ENCODE data around the gene ACAP1. TPM values are rescaled to one million over a fixed set of nuclear protein-coding genes. Genes with fewer than 3 reads are reported as not detected.
"Not testable (repeated sequence)": the region's sequence is repeated elsewhere in the genome, so short reads cannot be mapped to it uniquely, and the experiment has no call there.

ACAP1 gene
- total RNA-seq, 1 donor from 2014 or later = 262 TPM

GRCh38 chr17:7329997-7330637 is 6.2 kb upstream of the ACAP1 start:
- H3K27me3 Mint-ChIP-seq = no peaks in the 10 kb centered on the region
- H3K36me3 Mint-ChIP-seq (ENCODE audit: low read depth) = no peaks in the 10 kb centered on the region
- peak; percentile 94 for DNase-seq
- H3K4me1 Mint-ChIP-seq = peaks cover 40% of the 10 kb centered on the region
- intact Hi-C loops (cut with micrococcal nuclease) = loop anchor here (1.0 to 2.0 kb wide), 2 partner anchors 15 to 22 kb away; partner anchors contain the start of gene GPS2
- H3K9me3 Mint-ChIP-seq = no peaks in the 10 kb centered on the region
- H3K4me3 Mint-ChIP-seq = peak overlapping the region; percentile 91
- H3K27ac Mint-ChIP-seq = peak overlapping the region; percentile 91

- H3K4me3 Mint-ChIP-seq = peak overlapping the region; percentile 91
- no peak for DNase-seq
- H3K9me3 Mint-ChIP-seq = no peaks in the 10 kb centered on the region
- H3K36me3 Mint-ChIP-seq (ENCODE audit: low read depth) = no peaks in the 10 kb centered on the region
- H3K4me1 Mint-ChIP-seq = peaks cover 45% of the 10 kb centered on the region
- intact Hi-C loops (cut with micrococcal nuclease) = no loop called here
- H3K27me3 Mint-ChIP-seq = no peaks in the 10 kb centered on the region
- peak overlapping the region; percentile 91 for H3K27ac Mint-ChIP-seq
Observed at GRCh38 chr17:7330638-7331015, 5.7 kb upstream of the ACAP1 start.

- Mint-ChIP-seq H3K36me3 (ENCODE audit: low read depth) (peaks cover 3% of the 10 kb centered on the region), H3K27me3 (no peaks in the 10 kb centered on the region), H3K27ac (peak overlapping the region; percentile 85), H3K4me1 (peaks cover 50% of the 10 kb centered on the region), H3K4me3 (peak overlapping the region; percentile 72), H3K9me3 (no peaks in the 10 kb centered on the region)
- intact Hi-C loops (cut with micrococcal nuclease) = no loop called here
- no peak for DNase-seq
Observed at GRCh38 chr17:7332111-7332510, 4.2 kb upstream of the ACAP1 start.

GRCh38 chr17:7332600-7333069 is 3.7 kb upstream of the ACAP1 start:
- peak; percentile 85 for DNase-seq
- H3K36me3 Mint-ChIP-seq (ENCODE audit: low read depth); H3K9me3 Mint-ChIP-seq; intact Hi-C loops (cut with micrococcal nuclease); H3K27me3 Mint-ChIP-seq: not testable (repeated sequence)
- peak overlapping the region; percentile 85 for H3K27ac Mint-ChIP-seq
- peaks cover 52% of the 10 kb centered on the region for H3K4me1 Mint-ChIP-seq
- H3K4me3 Mint-ChIP-seq = peak overlapping the region; percentile 72

GRCh38 chr17:7334938-7335538 is 1.3 kb upstream of the ACAP1 start:
- Mint-ChIP-seq H3K27me3 (no peaks in the 10 kb centered on the region), H3K27ac (peak overlapping the region; percentile 86), H3K36me3 (ENCODE audit: low read depth) (peaks cover 15% of the 10 kb centered on the region), H3K4me3 (peak overlapping the region; percentile 91), H3K4me1 (peaks cover 47% of the 10 kb centered on the region), H3K9me3 (no peaks in the 10 kb centered on the region)
- no peak for DNase-seq
- intact Hi-C loops (cut with micrococcal nuclease) = no loop called here

- Mint-ChIP-seq H3K4me3 (peak overlapping the region; percentile 91), H3K36me3 (ENCODE audit: low read depth) (peaks cover 20% of the 10 kb centered on the region), H3K27ac (peak overlapping the region; percentile 86), H3K4me1 (peaks cover 46% of the 10 kb centered on the region)
- H3K27me3 Mint-ChIP-seq, DNase-seq, H3K9me3 Mint-ChIP-seq: not testable (repeated sequence)
- intact Hi-C loops (cut with micrococcal nuclease) = loop anchor here (2.0 kb wide), 1 partner anchor 15 kb away; no protein-coding TSS in a partner anchor
Observed at GRCh38 chr17:7335765-7336164, 564 bp upstream of the ACAP1 start.

- DNase-seq = peak; percentile 59
- Mint-ChIP-seq H3K27ac (peak overlapping the region; percentile 86), H3K36me3 (ENCODE audit: low read depth) (peaks cover 29% of the 10 kb centered on the region), H3K4me1 (peaks cover 37% of the 10 kb centered on the region), H3K4me3 (peak overlapping the region; percentile 91)
- not testable (repeated sequence) for H3K27me3 Mint-ChIP-seq, H3K9me3 Mint-ChIP-seq
- intact Hi-C loops (cut with micrococcal nuclease) = loop anchor here (2.0 kb wide), 1 partner anchor 13 kb away; no protein-coding TSS in a partner anchor
Observed at GRCh38 chr17:7337600-7337999, 1.3 kb downstream of the ACAP1 start.

GRCh38 chr17:7340179-7340578 is 3.9 kb downstream of the ACAP1 start:
- Mint-ChIP-seq H3K27me3 (no peaks in the 10 kb centered on the region), H3K9me3 (no peaks in the 10 kb centered on the region), H3K4me3 (no peak overlapping the region), H3K36me3 (ENCODE audit: low read depth) (peaks cover 39% of the 10 kb centered on the region), H3K4me1 (peaks cover 29% of the 10 kb centered on the region), H3K27ac (no peak overlapping the region)
- intact Hi-C loops (cut with micrococcal nuclease) = no loop called here
- DNase-seq = no peak

GRCh38 chr17:7341842-7342241 is 5.5 kb downstream of the ACAP1 start:
- no peaks in the 10 kb centered on the region for H3K9me3 Mint-ChIP-seq
- peaks cover 44% of the 10 kb centered on the region for H3K36me3 Mint-ChIP-seq (ENCODE audit: low read depth)
- intact Hi-C loops (cut with micrococcal nuclease) = no loop called here
- peaks cover 18% of the 10 kb centered on the region for H3K4me1 Mint-ChIP-seq
- H3K27me3 Mint-ChIP-seq = no peaks in the 10 kb centered on the region
- no peak overlapping the region for H3K4me3 Mint-ChIP-seq
- H3K27ac Mint-ChIP-seq = peak overlapping the region; percentile 34
- DNase-seq = no peak

- H3K36me3 Mint-ChIP-seq (ENCODE audit: low read depth) = peaks cover 46% of the 10 kb centered on the region
- no peak for DNase-seq
- no peak overlapping the region for H3K4me3 Mint-ChIP-seq
- peaks cover 8% of the 10 kb centered on the region for H3K4me1 Mint-ChIP-seq
- H3K27ac Mint-ChIP-seq = no peak overlapping the region
- H3K9me3 Mint-ChIP-seq = no peaks in the 10 kb centered on the region
- intact Hi-C loops (cut with micrococcal nuclease) = no loop called here
- H3K27me3 Mint-ChIP-seq = no peaks in the 10 kb centered on the region
Observed at GRCh38 chr17:7343250-7343649, 6.9 kb downstream of the ACAP1 start.

GRCh38 chr17:7346761-7347614 is 10.7 kb downstream of the ACAP1 start:
- Mint-ChIP-seq H3K4me1 (peaks cover 13% of the 10 kb centered on the region), H3K27ac (no peak overlapping the region), H3K27me3 (no peaks in the 10 kb centered on the region), H3K36me3 (ENCODE audit: low read depth) (peaks cover 48% of the 10 kb centered on the region), H3K4me3 (no peak overlapping the region), H3K9me3 (no peaks in the 10 kb centered on the region)
- intact Hi-C loops (cut with micrococcal nuclease) = no loop called here
- no peak for DNase-seq

- intact Hi-C loops (cut with micrococcal nuclease) = no loop called here
- no peak overlapping the region for H3K4me3 Mint-ChIP-seq
- H3K27me3 Mint-ChIP-seq = no peaks in the 10 kb centered on the region
- H3K9me3 Mint-ChIP-seq = no peaks in the 10 kb centered on the region
- peak; percentile 56 for DNase-seq
- H3K4me1 Mint-ChIP-seq = peaks cover 19% of the 10 kb centered on the region
- H3K27ac Mint-ChIP-seq = peak overlapping the region; percentile 29
- H3K36me3 Mint-ChIP-seq (ENCODE audit: low read depth) = peaks cover 49% of the 10 kb centered on the region
Observed at GRCh38 chr17:7347630-7348477, 11.5 kb downstream of the ACAP1 start.

GRCh38 chr17:7348478-7349242 is 12.3 kb downstream of the ACAP1 start:
- peaks cover 46% of the 10 kb centered on the region for H3K36me3 Mint-ChIP-seq (ENCODE audit: low read depth)
- intact Hi-C loops (cut with micrococcal nuclease) = no loop called here
- H3K9me3 Mint-ChIP-seq = no peaks in the 10 kb centered on the region
- H3K4me3 Mint-ChIP-seq = no peak overlapping the region
- peaks cover 18% of the 10 kb centered on the region for H3K4me1 Mint-ChIP-seq
- H3K27ac Mint-ChIP-seq = peak overlapping the region; percentile 75
- peak; percentile 58 for DNase-seq
- H3K27me3 Mint-ChIP-seq = no peaks in the 10 kb centered on the region

Data from activated CD4-positive, alpha-beta T cell treated with anti-CD3 and anti-CD28 coated beads, Interleukin-2, amount 10 ng/mL, durations not matched to agents 24 days and 14 days (primary cell).